ENCODE results near the gene CRYBG1. TPM values are rescaled to one million over a fixed set of nuclear protein-coding genes. Genes with fewer than 3 reads are reported as not detected.

Gene CRYBG1
- total and polyA plus RNA-seq, 2 of the 13 experiments (the other 11 are each of a cell fraction or from before 2014, with no cell fraction given): 10.1 to 21.9 TPM

GRCh38 chr6:106560996-106561685 lies 200.6 kb downstream of the CRYBG1 start:
- no peak overlapping the region for H3K4me3 ChIP-seq (replicated peaks in 1 of 3; ENCODE audit: insufficient read depth in 1 of 3, low read depth in 2 of 3, low read length in 3 of 3)
- intact Hi-C loops (cut with micrococcal nuclease; ENCODE audit: unreplicated experiment): no loop called here
- WGBS (ENCODE audit: low lambda C conversion rate): 96% methylated on average over 7 of the region's 7 CpGs
- no peaks in the 10 kb centered on the region for H4K20me1 ChIP-seq (ENCODE audit: insufficient read depth, low read length)
- no peaks in the 10 kb centered on the region for H3K79me2 ChIP-seq (ENCODE audit: insufficient read depth, low read length)
- peaks cover 33% of the 10 kb centered on the region for H3K4me1 ChIP-seq (ENCODE audit: insufficient read depth, low read length)
- ChIA-PET CTCF (ENCODE audit: low intra/inter-chr PET ratio, low total read pairs) (no interaction called here), POLR2A (no interaction called here)
- H3K36me3 ChIP-seq (replicated peaks in 1 of 2; ENCODE audit: control insufficient read depth in 1 of 2, insufficient read depth in 2 of 2, low read length in 2 of 2): peaks cover 2 to 31% of the 10 kb centered on the region in 2 experiments; a peak in 4 of 5 replicates
- FAIRE-seq (no peak), DNase-seq (ENCODE audit: low spot score) (no peak), ATAC-seq (no peak)
- H2AFZ ChIP-seq (ENCODE audit: low read length): no peak overlapping the region
- in situ Hi-C loops (cut with HindIII; ENCODE audit: extremely low pct_ligation_motif_present, low pct_unique_long_range_greater_than_20kb): loop anchor here (10.0 kb wide), 1 partner anchor 226 kb away; no protein-coding TSS in a partner anchor
- BruUV-seq (replicated peaks): no TSS peak
- H3K4me2 ChIP-seq (ENCODE audit: low read depth, low read length): no peak overlapping the region
- no peaks in the 10 kb centered on the region for H3K27me3 ChIP-seq (ENCODE audit: control insufficient read depth in 1 of 2, insufficient read depth in 2 of 2, low read length in 2 of 2)
- no peaks in the 10 kb centered on the region for H3K9me3 ChIP-seq (ENCODE audit: low read length)
- H3K9ac ChIP-seq (ENCODE audit: insufficient read depth, low read depth, low read length): no peak overlapping the region
- TF ChIP-seq BCL3 (CRISPR knock-in tag; IDR thresholded peaks at IDR 0.05): no peak
- TF ChIP-seq ZNF891 (CRISPR knock-in tag; IDR thresholded peaks at IDR 0.05): no peak
- TF ChIP-seq, protein P1, sequence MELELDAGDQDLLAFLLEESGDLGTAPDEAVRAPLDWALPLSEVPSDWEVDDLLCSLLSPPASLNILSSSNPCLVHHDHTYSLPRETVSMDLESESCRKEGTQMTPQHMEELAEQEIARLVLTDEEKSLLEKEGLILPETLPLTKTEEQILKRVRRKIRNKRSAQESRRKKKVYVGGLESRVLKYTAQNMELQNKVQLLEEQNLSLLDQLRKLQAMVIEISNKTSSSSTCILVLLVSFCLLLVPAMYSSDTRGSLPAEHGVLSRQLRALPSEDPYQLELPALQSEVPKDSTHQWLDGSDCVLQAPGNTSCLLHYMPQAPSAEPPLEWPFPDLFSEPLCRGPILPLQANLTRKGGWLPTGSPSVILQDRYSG (CRISPR knock-in tag; IDR thresholded peaks at IDR 0.05): no peak
- no peak for TF ChIP-seq ATRX (CRISPR knock-in tag; IDR thresholded peaks at IDR 0.05; ENCODE audit: borderline replicate concordance)
- TF ChIP-seq ZNF234 (CRISPR knock-in tag; conservative IDR thresholded peaks at IDR 0.05): no peak
- no peak for TF ChIP-seq ARNTL (CRISPR knock-in tag; IDR thresholded peaks at IDR 0.05)
- TF ChIP-seq GABPB1 (CRISPR knock-in tag; IDR thresholded peaks at IDR 0.05): no peak
- TF ChIP-seq ZSCAN21 (CRISPR knock-in tag; IDR thresholded peaks at IDR 0.05; ENCODE audit: borderline replicate concordance): no peak
- TF ChIP-seq RARA (CRISPR knock-in tag; IDR thresholded peaks at IDR 0.05): no peak
- TF ChIP-seq PTBP1 (IDR thresholded peaks at IDR 0.05; ENCODE audit: low read depth, low read length, poor library complexity, severe bottlenecking): no peak
- no peak for TF ChIP-seq SRF (IDR thresholded peaks at IDR 0.05; ENCODE audit: low read depth, low read length)
- no peak overlapping the region for H3K27ac ChIP-seq (ENCODE audit: extremely low read length, insufficient read depth, low read length)
